ENCODE data around the gene PPM1L. TPM values are rescaled to one million over a fixed set of nuclear protein-coding genes. Genes with fewer than 3 reads are reported as not detected.

The PPM1L gene
- total RNA-seq, 1 experiment from 2014 or later = 7.3 TPM

DNA sequence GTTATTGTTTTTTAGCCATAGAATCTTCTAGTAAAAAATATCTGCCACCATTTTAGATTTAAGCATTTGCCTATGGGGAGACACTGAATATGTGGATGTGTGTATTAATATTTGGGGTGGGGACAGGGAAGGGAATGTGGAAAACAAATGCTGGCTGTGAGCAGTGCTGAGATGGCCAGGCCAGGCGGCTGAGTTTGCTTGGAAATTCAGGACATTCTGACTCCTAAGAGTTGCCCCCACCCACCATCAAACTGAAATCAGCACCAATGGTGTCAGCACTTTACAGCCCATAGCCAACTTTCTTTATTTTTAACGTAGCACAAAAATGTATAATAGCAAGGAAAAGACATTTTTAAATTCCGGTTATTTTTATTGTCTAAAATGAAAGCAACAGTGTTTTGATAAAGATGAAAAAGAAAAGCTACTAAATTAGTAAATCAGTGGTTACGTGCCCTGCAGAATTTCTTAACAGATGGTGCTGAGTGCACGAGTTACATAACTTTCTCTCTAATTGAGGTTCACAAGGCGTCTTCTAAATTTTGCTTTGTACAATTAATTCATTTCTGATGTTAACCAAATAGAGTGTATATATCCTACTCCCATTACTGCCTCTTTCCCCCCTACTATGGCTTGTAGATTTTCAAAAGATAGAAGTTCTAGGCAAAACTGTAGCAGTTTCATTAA is 315.1 kb downstream of the PPM1L start:
- H2AK5ac ChIP-seq (ENCODE audit: insufficient read length, low read length) = no peak overlapping the region
- no peak overlapping the region for H3K23ac ChIP-seq (ENCODE audit: insufficient read length, low read depth, low read length)
- no peak overlapping the region for H3K18ac ChIP-seq (ENCODE audit: insufficient read length, low read depth, low read length)
- H3K27me3 ChIP-seq (ENCODE audit: insufficient read depth, low read length) = no peaks in the 10 kb centered on the region
- H2BK5ac ChIP-seq (ENCODE audit: insufficient read length, low read length) = no peak overlapping the region
- no peak overlapping the region for H3K27ac Mint-ChIP-seq
- H2BK120ac ChIP-seq (ENCODE audit: low read depth, low read length, poor library complexity, severe bottlenecking) = no peak overlapping the region
- H3K56ac ChIP-seq (ENCODE audit: insufficient read length, low read depth, low read length) = no peak overlapping the region
- H2BK15ac ChIP-seq (ENCODE audit: low read depth, low read length) = no peak overlapping the region
- no peak for DNase-seq
- H3K79me1 ChIP-seq (ENCODE audit: insufficient read depth, low read depth, low read length, poor library complexity, severe bottlenecking) = no peaks in the 10 kb centered on the region
- no peaks in the 10 kb centered on the region for H3K36me3 Mint-ChIP-seq (ENCODE audit: insufficient read depth in 1 of 3, low read depth in 3 of 3)
- no peaks in the 10 kb centered on the region for H3K9me3 Mint-ChIP-seq
- no peak overlapping the region for H3K4me3 Mint-ChIP-seq
- H3K14ac ChIP-seq (ENCODE audit: insufficient read depth, low read length) = no peak overlapping the region
- no peak overlapping the region for H4K8ac ChIP-seq (replicated peaks; ENCODE audit: insufficient read length, low read depth, low read length)
- H4K5ac ChIP-seq (ENCODE audit: insufficient read length, low read depth, low read length) = no peak overlapping the region
- H3K9ac ChIP-seq (ENCODE audit: extremely low read depth, insufficient read length, low read length) = no peak overlapping the region
- H3K4ac ChIP-seq (ENCODE audit: low read depth, low read length) = no peak overlapping the region
- H3K23me2 ChIP-seq (ENCODE audit: insufficient read length, low read depth, low read length, poor library complexity, severe bottlenecking) = no peaks in the 10 kb centered on the region
- no CpG with 5 or more reads among the region's 6 CpGs for WGBS (ENCODE audit: extremely low coverage, insufficient read length, low lambda C conversion rate)
- no peak overlapping the region for H3T11ph ChIP-seq (ENCODE audit: low read length)
- no peak overlapping the region for H4K91ac ChIP-seq (ENCODE audit: insufficient read length, low read depth, low read length)
- peaks cover 11 to 15% of the 10 kb centered on the region in 2 experiments for H3K4me1 Mint-ChIP-seq
- no peaks in the 10 kb centered on the region for H3K27me3 Mint-ChIP-seq (ENCODE audit: low read depth)
- H2BK20ac ChIP-seq (ENCODE audit: low read depth, low read length, poor library complexity, severe bottlenecking) = no peak overlapping the region
- H2AFZ ChIP-seq (ENCODE audit: low read length) = no peak overlapping the region
- no peak overlapping the region for H2BK12ac ChIP-seq (ENCODE audit: insufficient read length, low read depth, low read length)
- no peak overlapping the region for H3K4me2 ChIP-seq (ENCODE audit: insufficient read depth, insufficient read length, low read length)
- no peaks in the 10 kb centered on the region for H3K4me1 ChIP-seq (ENCODE audit: insufficient read depth, low read length)
- H3K27ac ChIP-seq (ENCODE audit: insufficient read length, low read depth, low read length) = no peak overlapping the region
- no peaks in the 10 kb centered on the region for H4K20me1 ChIP-seq (ENCODE audit: control insufficient read depth, insufficient read depth, insufficient read length)
- no peaks in the 10 kb centered on the region for H3K9me3 ChIP-seq (ENCODE audit: control insufficient read depth, low read depth, low read length)
- TF ChIP-seq, protein P1, sequence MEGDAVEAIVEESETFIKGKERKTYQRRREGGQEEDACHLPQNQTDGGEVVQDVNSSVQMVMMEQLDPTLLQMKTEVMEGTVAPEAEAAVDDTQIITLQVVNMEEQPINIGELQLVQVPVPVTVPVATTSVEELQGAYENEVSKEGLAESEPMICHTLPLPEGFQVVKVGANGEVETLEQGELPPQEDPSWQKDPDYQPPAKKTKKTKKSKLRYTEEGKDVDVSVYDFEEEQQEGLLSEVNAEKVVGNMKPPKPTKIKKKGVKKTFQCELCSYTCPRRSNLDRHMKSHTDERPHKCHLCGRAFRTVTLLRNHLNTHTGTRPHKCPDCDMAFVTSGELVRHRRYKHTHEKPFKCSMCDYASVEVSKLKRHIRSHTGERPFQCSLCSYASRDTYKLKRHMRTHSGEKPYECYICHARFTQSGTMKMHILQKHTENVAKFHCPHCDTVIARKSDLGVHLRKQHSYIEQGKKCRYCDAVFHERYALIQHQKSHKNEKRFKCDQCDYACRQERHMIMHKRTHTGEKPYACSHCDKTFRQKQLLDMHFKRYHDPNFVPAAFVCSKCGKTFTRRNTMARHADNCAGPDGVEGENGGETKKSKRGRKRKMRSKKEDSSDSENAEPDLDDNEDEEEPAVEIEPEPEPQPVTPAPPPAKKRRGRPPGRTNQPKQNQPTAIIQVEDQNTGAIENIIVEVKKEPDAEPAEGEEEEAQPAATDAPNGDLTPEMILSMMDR (conservative IDR thresholded peaks at IDR 0.05) = no peak
- H3K79me2 ChIP-seq (ENCODE audit: insufficient read depth, low read length) = no peaks in the 10 kb centered on the region
